Measurements from ENCODE around the gene ASAP2.

Gene ASAP2

DNA sequence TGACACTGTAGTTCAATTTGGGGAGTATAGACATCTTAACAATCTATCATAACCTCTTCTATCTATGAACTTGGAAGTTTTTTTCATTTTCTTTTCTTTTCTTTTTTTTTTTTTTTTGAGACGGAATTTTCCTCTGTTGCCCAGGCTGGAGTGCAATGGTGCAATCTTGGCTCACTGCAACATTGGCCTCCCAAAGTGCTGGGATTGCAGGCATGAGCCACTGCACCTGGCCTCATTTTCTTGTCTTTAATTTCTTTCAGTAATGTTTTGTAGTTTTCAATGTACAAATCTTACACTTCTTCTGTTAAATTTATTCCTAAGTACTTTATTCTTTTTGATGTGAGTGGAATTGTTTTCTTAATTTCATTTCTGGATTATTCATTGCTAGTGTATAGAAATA, 14.6 kb downstream of the ASAP2 start:
- Histone ChIP-seq H3K36me3 (ENCODE audit: control insufficient read depth, insufficient read depth, low read length) (no peaks in the 10 kb centered on the region), H3K27ac (ENCODE audit: insufficient read depth, low read depth, low read length, poor library complexity, severe bottlenecking) (no peak overlapping the region), H3K4me3 (ENCODE audit: insufficient read depth, low read depth, low read length) (no peak overlapping the region), H3K9me3 (ENCODE audit: control insufficient read depth, low read length) (no peaks in the 10 kb centered on the region), H3K27me3 (ENCODE audit: control insufficient read depth, insufficient read depth, low read length, poor library complexity, severe bottlenecking) (no peaks in the 10 kb centered on the region), H3K4me1 (ENCODE audit: control insufficient read depth, insufficient read depth, low read length) (no peaks in the 10 kb centered on the region)
- WGBS, 2 experiments, result 71 to 75% methylated on average over 1 of the region's 1 CpG

DNA sequence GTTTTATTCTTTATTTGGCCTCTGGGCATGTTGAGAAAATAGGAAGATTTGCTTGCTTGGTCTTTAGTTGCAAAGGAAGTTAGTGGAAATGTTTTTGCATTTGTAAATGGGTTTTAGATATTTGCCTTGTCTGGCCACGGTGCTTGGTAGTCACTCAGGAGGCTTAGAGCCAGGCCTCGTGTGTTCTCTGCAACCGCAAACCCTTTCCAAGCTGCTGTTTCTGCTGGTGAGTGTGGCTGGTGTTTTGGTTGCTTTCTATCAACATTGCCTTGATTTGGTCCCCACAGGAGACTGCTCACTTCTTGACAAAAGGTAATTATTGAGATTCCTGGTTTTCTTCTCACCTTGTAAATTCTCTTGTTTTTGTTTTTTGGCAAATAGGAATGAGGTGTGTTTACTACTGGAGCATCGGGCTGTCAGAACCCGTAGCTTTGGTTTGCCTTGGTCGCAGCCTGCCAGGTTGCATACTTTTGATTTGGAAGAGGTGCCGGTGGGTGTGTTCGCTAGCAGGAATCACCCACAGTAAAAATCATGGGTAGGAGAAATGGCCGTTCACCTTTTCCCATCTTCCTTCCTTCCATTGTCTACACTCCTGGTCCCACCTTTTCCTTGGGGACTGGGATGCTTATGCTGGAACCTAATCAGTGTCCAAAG, 15.8 kb downstream of the ASAP2 start:
- H3K4me1 ChIP-seq (ENCODE audit: control insufficient read depth, insufficient read depth, low read length), result peaks cover 4% of the 10 kb centered on the region
- H3K36me3 ChIP-seq (ENCODE audit: control insufficient read depth, insufficient read depth, low read length), result no peaks in the 10 kb centered on the region
- no peak overlapping the region for H3K4me3 ChIP-seq (ENCODE audit: insufficient read depth, low read depth, low read length)
- H3K27me3 ChIP-seq (ENCODE audit: control insufficient read depth, insufficient read depth, low read length, poor library complexity, severe bottlenecking), result no peaks in the 10 kb centered on the region
- H3K27ac ChIP-seq (ENCODE audit: insufficient read depth, low read depth, low read length, poor library complexity, severe bottlenecking), result no peak overlapping the region
- 90 to 92% methylated on average over 8 of the region's 9 CpGs for WGBS, 2 experiments
- H3K9me3 ChIP-seq (ENCODE audit: control insufficient read depth, low read length), result no peaks in the 10 kb centered on the region

DNA sequence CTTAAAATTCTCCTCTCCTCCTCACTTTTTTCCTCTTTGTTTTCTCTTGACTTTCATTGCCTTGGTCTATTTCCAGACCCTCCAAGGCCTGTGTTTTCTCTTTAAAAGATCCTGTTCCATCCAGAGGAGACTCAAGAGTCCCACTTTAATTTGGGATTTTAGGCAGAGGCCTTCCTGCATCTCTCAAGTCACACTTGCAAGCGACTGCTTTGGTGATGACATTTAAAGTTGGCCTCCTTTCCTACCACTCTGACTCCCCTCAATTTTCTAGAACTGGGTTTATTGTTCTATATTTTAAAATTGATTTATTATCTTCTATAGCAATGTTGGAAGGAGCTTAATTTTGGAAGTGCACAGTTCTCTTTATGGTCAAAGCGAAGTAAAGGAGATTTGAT, 16.3 kb downstream of the ASAP2 start:
- no peak overlapping the region for H3K27ac ChIP-seq (ENCODE audit: insufficient read depth, low read depth, low read length, poor library complexity, severe bottlenecking)
- 98 to 99% methylated on average over 2 of the region's 2 CpGs for WGBS, 2 experiments
- H3K4me3 ChIP-seq (ENCODE audit: insufficient read depth, low read depth, low read length), result no peak overlapping the region
- H3K36me3 ChIP-seq (ENCODE audit: control insufficient read depth, insufficient read depth, low read length), result no peaks in the 10 kb centered on the region
- no peaks in the 10 kb centered on the region for H3K27me3 ChIP-seq (ENCODE audit: control insufficient read depth, insufficient read depth, low read length, poor library complexity, severe bottlenecking)
- no peaks in the 10 kb centered on the region for H3K9me3 ChIP-seq (ENCODE audit: control insufficient read depth, low read length)
- H3K4me1 ChIP-seq (ENCODE audit: control insufficient read depth, insufficient read depth, low read length), result peaks cover 4% of the 10 kb centered on the region

DNA sequence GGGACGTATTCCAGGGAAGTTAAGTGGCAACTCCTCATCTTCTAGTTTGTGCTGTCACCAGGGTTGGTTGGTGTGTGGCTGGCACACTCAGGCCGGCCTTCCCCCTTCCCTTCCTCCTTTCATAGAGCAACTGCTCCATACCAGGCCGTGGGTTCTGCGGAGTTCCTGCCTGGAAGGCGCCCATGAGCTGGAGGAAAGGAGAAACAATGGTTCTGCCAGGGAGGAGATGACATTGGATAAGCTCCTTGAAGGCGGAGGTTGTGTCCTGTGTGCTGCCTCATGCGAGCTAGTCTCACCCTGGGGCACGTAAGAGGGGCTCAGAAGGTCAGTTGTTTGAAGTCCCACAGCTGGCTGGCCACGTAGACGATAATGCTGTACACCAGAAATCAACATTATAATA, 19.2 kb downstream of the ASAP2 start:
- WGBS, 2 experiments, result 92 to 95% methylated on average over 10 of the region's 10 CpGs
- H3K27me3 ChIP-seq (ENCODE audit: control insufficient read depth, insufficient read depth, low read length, poor library complexity, severe bottlenecking), result no peaks in the 10 kb centered on the region
- peaks cover 23% of the 10 kb centered on the region for H3K4me1 ChIP-seq (ENCODE audit: control insufficient read depth, insufficient read depth, low read length)
- no peak overlapping the region for H3K27ac ChIP-seq (ENCODE audit: insufficient read depth, low read depth, low read length, poor library complexity, severe bottlenecking)
- no peaks in the 10 kb centered on the region for H3K36me3 ChIP-seq (ENCODE audit: control insufficient read depth, insufficient read depth, low read length)
- no peak overlapping the region for H3K4me3 ChIP-seq (ENCODE audit: insufficient read depth, low read depth, low read length)
- H3K9me3 ChIP-seq (ENCODE audit: control insufficient read depth, low read length), result no peaks in the 10 kb centered on the region

DNA sequence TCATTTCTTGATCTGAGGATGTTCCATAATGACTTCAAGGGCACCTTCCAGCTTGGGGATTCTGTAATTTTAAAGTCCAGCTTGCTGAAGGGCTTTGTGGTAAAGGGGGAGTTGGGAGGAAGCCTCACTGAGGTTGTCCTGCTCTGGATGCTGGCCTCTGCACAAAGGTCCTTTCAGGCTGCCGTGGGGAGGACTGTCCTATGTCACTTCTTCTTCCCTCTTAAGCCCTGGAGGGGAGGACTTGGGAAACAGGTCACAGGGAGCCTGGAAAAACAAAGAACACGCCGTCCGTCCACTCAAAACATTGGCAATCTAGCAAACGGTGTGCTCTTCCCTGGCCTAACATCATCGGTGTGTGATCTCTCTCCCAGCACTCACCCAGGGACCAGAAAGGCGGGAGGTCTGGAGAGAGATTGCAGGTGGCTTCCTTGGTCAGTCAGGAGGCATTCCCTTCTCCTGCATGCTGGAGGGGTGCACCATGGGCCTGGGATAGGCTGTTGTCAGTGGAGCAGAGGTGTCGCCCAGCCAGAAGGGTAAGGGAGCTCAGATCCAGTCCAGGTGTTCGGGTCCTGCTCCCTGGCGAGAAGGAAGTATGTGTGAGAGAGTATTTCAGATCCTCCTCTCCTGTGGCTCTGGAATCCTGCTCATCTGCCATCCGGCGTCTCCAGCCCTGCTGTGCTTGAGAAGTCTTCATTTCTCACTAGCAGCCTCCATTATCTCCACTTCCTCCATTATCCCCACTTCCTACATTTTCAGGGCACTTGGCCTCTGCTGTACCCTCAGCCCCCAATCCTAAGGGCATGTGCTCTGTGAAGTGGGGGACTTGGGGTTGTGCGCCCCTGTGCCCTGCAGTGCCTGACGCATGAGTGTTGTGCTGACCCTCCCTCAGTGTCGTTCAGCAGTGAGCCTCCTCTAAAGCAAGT, 20.1 kb downstream of the ASAP2 start:
- Histone ChIP-seq H3K4me1 (ENCODE audit: control insufficient read depth, insufficient read depth, low read length) (peaks cover 26% of the 10 kb centered on the region), H3K36me3 (ENCODE audit: control insufficient read depth, insufficient read depth, low read length) (no peaks in the 10 kb centered on the region), H3K27me3 (ENCODE audit: control insufficient read depth, insufficient read depth, low read length, poor library complexity, severe bottlenecking) (no peaks in the 10 kb centered on the region), H3K9me3 (ENCODE audit: control insufficient read depth, low read length) (no peaks in the 10 kb centered on the region), H3K4me3 (ENCODE audit: insufficient read depth, low read depth, low read length) (no peak overlapping the region), H3K27ac (ENCODE audit: insufficient read depth, low read depth, low read length, poor library complexity, severe bottlenecking) (no peak overlapping the region)
- 83 to 84% methylated on average over 15 of the region's 15 CpGs for WGBS, 2 experiments

DNA sequence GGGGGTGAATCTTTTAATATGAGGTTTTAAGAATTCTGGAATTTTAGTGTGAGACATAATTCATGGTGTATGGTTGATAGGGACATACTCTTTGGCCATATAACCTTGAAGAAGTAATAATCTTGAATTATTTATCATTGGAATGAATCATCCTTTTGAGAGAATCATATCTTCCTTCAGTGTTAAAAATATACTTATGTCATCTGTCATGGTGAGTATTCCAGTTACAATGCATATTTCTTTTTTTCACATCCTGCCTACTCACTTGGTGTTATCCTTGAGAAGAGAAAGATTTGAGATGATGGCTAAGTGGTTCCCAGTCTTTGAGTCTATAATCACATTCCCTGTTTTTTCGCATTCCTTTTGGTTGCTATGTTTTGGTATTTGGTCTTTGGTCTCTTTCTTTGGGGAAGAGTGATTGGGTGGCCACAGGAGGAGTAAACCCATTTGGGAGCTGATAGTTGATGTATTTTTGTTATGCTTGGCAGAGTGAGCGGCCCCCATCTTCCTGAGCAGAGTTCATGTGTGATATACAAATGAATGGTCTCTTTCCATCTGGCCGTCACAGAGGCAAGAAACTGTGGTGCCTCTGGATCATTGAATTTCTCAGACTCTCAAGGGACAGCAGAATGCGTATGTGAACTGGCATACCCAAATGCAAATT, 21.6 kb downstream of the ASAP2 start:
- H3K27ac ChIP-seq (ENCODE audit: insufficient read depth, low read depth, low read length, poor library complexity, severe bottlenecking), result no peak overlapping the region
- 91 to 97% methylated on average over 4 of the region's 4 CpGs for WGBS, 2 experiments
- H3K27me3 ChIP-seq (ENCODE audit: control insufficient read depth, insufficient read depth, low read length, poor library complexity, severe bottlenecking), result no peaks in the 10 kb centered on the region
- peaks cover 31% of the 10 kb centered on the region for H3K4me1 ChIP-seq (ENCODE audit: control insufficient read depth, insufficient read depth, low read length)
- H3K4me3 ChIP-seq (ENCODE audit: insufficient read depth, low read depth, low read length), result no peak overlapping the region
- H3K9me3 ChIP-seq (ENCODE audit: control insufficient read depth, low read length), result no peaks in the 10 kb centered on the region
- H3K36me3 ChIP-seq (ENCODE audit: control insufficient read depth, insufficient read depth, low read length), result no peaks in the 10 kb centered on the region

DNA sequence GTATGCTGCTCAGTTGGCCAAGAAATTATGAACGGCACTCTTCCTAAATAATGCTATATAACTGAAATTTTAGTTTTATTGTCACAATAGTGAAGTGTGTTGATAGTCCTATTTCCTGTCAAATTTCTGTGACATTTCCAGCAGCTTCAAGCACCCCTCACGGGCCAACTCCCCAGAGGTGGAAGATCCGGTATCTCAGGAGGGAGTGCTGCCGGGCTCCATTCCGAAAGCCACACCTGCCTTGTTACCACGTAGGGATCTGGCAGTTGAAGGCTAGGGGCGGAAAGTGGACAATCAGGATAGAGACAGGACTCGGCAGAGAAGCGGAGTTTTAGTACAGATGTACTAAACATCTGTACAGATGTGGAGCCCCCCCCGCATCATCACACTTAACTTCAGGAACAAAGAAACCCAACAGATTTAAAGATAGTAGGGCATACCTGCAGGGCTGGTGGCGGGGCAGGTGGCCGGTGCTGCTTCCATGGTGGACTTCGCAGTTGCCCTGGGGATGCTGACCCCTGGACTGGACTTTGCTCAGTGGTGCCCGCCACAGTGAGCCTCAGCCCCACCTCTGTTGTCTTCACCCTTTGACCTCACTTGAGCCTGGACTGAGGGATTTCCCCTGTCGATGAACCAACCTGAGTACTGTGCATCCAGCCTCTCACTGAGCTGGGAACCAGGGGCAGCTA, 22.3 kb downstream of the ASAP2 start:
- H3K4me3 ChIP-seq (ENCODE audit: insufficient read depth, low read depth, low read length), result no peak overlapping the region
- H3K36me3 ChIP-seq (ENCODE audit: control insufficient read depth, insufficient read depth, low read length), result no peaks in the 10 kb centered on the region
- no peaks in the 10 kb centered on the region for H3K27me3 ChIP-seq (ENCODE audit: control insufficient read depth, insufficient read depth, low read length, poor library complexity, severe bottlenecking)
- H3K27ac ChIP-seq (ENCODE audit: insufficient read depth, low read depth, low read length, poor library complexity, severe bottlenecking), result no peak overlapping the region
- WGBS, 2 experiments, result 92 to 94% methylated on average over 14 of the region's 15 CpGs
- no peaks in the 10 kb centered on the region for H3K9me3 ChIP-seq (ENCODE audit: control insufficient read depth, low read length)
- peaks cover 31% of the 10 kb centered on the region for H3K4me1 ChIP-seq (ENCODE audit: control insufficient read depth, insufficient read depth, low read length)

DNA sequence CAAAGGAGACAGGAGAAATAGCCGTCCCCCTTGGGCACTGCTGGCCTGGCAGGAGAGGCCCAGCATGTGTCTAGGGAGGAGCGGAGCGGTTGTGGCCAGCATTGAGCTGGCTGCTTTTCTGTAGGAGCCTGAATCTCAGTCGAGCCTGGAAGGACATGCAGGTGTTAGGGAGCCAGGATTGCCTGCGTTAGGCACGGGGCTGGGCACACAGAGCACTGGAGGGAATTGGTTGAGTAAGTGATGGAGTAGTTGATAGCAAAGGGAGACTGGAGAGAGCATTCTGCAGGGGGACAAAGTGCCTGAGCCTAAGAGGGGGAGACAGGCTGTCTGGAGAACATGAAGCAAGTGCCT, 22.8 kb downstream of the ASAP2 start:
- 86 to 92% methylated on average over 6 of the region's 6 CpGs for WGBS, 2 experiments
- H3K27ac ChIP-seq (ENCODE audit: insufficient read depth, low read depth, low read length, poor library complexity, severe bottlenecking), result no peak overlapping the region

DNA sequence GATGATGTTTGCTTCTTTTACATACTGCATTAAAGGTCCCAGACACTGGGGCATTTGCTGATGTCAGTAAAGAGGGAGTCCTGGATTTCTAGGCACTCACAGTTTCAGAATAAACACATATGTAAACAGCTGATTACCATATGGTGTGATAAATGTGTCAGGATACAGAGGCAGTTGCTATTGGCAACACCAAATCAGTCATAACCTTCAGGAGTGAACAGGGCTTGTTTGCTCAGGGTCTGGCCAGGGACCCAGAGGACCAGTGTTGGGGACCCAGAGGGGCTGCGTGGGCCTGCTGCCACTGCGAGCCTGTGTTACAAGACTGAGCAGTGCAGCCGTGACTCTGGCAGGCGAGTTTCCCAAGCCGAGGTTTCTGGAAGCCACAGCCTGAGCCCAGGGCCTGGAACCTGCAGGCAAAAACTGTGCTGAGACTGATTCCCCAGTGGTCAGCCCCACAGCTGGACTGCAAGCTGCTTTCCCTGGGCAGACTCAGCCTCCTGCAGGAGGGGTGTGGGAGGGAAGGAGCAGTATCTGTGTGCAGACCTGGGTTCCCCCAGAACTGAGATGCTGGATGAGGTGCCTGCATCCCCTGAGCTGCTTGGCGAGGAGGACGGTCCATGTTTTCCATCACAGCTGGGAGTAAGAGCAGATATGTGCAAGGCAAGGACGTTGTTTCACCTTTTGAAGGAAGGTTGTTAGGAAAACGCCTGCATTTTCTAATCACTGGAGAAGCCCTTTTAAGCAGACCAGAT, 23.6 kb downstream of the ASAP2 start:
- Histone ChIP-seq H3K27ac (ENCODE audit: insufficient read depth, low read depth, low read length, poor library complexity, severe bottlenecking) (no peak overlapping the region), H3K4me3 (ENCODE audit: insufficient read depth, low read depth, low read length) (no peak overlapping the region), H3K27me3 (ENCODE audit: control insufficient read depth, insufficient read depth, low read length, poor library complexity, severe bottlenecking) (no peaks in the 10 kb centered on the region), H3K4me1 (ENCODE audit: control insufficient read depth, insufficient read depth, low read length) (peaks cover 31% of the 10 kb centered on the region), H3K9me3 (ENCODE audit: control insufficient read depth, low read length) (no peaks in the 10 kb centered on the region), H3K36me3 (ENCODE audit: control insufficient read depth, insufficient read depth, low read length) (no peaks in the 10 kb centered on the region)
- WGBS, 2 experiments, result 90 to 91% methylated on average over 9 of the region's 9 CpGs

More for the DNA sequence above, 22.8 kb downstream of the ASAP2 start:
- Histone ChIP-seq H3K27me3 (ENCODE audit: control insufficient read depth, insufficient read depth, low read length, poor library complexity, severe bottlenecking) (no peaks in the 10 kb centered on the region), H3K36me3 (ENCODE audit: control insufficient read depth, insufficient read depth, low read length) (no peaks in the 10 kb centered on the region), H3K4me1 (ENCODE audit: control insufficient read depth, insufficient read depth, low read length) (peaks cover 31% of the 10 kb centered on the region), H3K9me3 (ENCODE audit: control insufficient read depth, low read length) (no peaks in the 10 kb centered on the region), H3K4me3 (ENCODE audit: insufficient read depth, low read depth, low read length) (no peak overlapping the region)
